ENCODE data around the gene CD80. TPM values are rescaled to one million over a fixed set of nuclear protein-coding genes. Genes with fewer than 3 reads are reported as not detected.

CD80 gene
- total and polyA plus RNA-seq, 10 of the 15 experiments (the other 5 are each of a cell fraction or from before 2014, with no cell fraction given): 41.4 to 137 (median 58.1) TPM

GRCh38 chr3:119597548-119598288 lies 38.3 kb upstream of the CD80 start, which contains the start of gene PLA1A (continued):
- no peak for TF ChIP-seq ZBTB33 (IDR thresholded peaks at IDR 0.05)
- TF ChIP-seq SKIL (IDR thresholded peaks at IDR 0.05; ENCODE audit: low read depth, poor library complexity, severe bottlenecking): no peak
- no peak for TF ChIP-seq IRF3 (IDR thresholded peaks at IDR 0.05)
- peak; percentile 64 for TF ChIP-seq DPF2 (IDR thresholded peaks at IDR 0.05)
- TF ChIP-seq HDAC2 (IDR thresholded peaks at IDR 0.05): no peak
- TF ChIP-seq GABPA (IDR thresholded peaks at IDR 0.05; ENCODE audit: low read depth): no peak
- no peak for TF ChIP-seq NFYB (IDR thresholded peaks at IDR 0.05; ENCODE audit: insufficient read depth, low read depth, low read length)
- TF ChIP-seq NKRF (conservative IDR thresholded peaks at IDR 0.05): peak; percentile 31; the same call in 1 of the 2 replicates
- peak in 1 of 2 experiments; percentile 42; a peak in 1 of 4 replicates for TF ChIP-seq EP300 (IDR thresholded peaks at IDR 0.05; ENCODE audit: borderline replicate concordance in 1 of 2, control insufficient read depth in 1 of 2, low read depth in 2 of 2, low read length in 2 of 2)
- no peak for TF ChIP-seq EGR1 (IDR thresholded peaks at IDR 0.05; ENCODE audit: borderline replicate concordance in 1 of 2, low read depth in 2 of 2, low read length in 2 of 2)
- TF ChIP-seq FOXM1 (IDR thresholded peaks at IDR 0.05; ENCODE audit: low read depth, low read length): 0 out of 2 replicates have a peak, but pooled peaks have one; percentile 32
- no peak for TF ChIP-seq MYC (IDR thresholded peaks at IDR 0.05; ENCODE audit: insufficient read depth, insufficient read length, insufficient replicate concordance, low read length, severe bottlenecking)
- TF ChIP-seq MEF2A (IDR thresholded peaks at IDR 0.05; ENCODE audit: insufficient read depth, low read depth, low read length): 0 out of 2 replicates have a peak, but pooled peaks have one; percentile 12
- TF ChIP-seq RUNX3 (IDR thresholded peaks at IDR 0.05; ENCODE audit: low read length): no peak
- TF ChIP-seq TCF7 (IDR thresholded peaks at IDR 0.05; ENCODE audit: borderline replicate concordance): no peak
- no peak for TF ChIP-seq PAX8 (IDR thresholded peaks at IDR 0.05)
- TF ChIP-seq ELK1 (IDR thresholded peaks at IDR 0.05; ENCODE audit: low read depth, low read length): no peak
- TF ChIP-seq CEBPB (IDR thresholded peaks at IDR 0.05; ENCODE audit: borderline replicate concordance in 1 of 2, low read depth in 2 of 2, low read length in 2 of 2): no peak
- TF ChIP-seq TCF12 (IDR thresholded peaks at IDR 0.05; ENCODE audit: low read depth, low read length): no peak
- no peak for TF ChIP-seq BHLHE40 (IDR thresholded peaks at IDR 0.05; ENCODE audit: borderline replicate concordance in 1 of 2, low read depth in 2 of 2, low read length in 1 of 2)
- TF ChIP-seq HDGF (IDR thresholded peaks at IDR 0.05): no peak
